GM18907 (cell line): ENCODE results near the gene TRIM46.

Experiments
- ATAC-seq: cut with Tn5 transposase; IDR thresholded peaks from one replicate; pipeline ENCODE4 v1.9.1; 2021; ENCODE audit warnings: mild to moderate bottlenecking, moderate library complexity; ENCODE audit not compliant: unreplicated experiment

TRIM46 gene, protein sequence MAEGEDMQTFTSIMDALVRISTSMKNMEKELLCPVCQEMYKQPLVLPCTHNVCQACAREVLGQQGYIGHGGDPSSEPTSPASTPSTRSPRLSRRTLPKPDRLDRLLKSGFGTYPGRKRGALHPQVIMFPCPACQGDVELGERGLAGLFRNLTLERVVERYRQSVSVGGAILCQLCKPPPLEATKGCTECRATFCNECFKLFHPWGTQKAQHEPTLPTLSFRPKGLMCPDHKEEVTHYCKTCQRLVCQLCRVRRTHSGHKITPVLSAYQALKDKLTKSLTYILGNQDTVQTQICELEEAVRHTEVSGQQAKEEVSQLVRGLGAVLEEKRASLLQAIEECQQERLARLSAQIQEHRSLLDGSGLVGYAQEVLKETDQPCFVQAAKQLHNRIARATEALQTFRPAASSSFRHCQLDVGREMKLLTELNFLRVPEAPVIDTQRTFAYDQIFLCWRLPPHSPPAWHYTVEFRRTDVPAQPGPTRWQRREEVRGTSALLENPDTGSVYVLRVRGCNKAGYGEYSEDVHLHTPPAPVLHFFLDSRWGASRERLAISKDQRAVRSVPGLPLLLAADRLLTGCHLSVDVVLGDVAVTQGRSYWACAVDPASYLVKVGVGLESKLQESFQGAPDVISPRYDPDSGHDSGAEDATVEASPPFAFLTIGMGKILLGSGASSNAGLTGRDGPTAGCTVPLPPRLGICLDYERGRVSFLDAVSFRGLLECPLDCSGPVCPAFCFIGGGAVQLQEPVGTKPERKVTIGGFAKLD

DNA sequence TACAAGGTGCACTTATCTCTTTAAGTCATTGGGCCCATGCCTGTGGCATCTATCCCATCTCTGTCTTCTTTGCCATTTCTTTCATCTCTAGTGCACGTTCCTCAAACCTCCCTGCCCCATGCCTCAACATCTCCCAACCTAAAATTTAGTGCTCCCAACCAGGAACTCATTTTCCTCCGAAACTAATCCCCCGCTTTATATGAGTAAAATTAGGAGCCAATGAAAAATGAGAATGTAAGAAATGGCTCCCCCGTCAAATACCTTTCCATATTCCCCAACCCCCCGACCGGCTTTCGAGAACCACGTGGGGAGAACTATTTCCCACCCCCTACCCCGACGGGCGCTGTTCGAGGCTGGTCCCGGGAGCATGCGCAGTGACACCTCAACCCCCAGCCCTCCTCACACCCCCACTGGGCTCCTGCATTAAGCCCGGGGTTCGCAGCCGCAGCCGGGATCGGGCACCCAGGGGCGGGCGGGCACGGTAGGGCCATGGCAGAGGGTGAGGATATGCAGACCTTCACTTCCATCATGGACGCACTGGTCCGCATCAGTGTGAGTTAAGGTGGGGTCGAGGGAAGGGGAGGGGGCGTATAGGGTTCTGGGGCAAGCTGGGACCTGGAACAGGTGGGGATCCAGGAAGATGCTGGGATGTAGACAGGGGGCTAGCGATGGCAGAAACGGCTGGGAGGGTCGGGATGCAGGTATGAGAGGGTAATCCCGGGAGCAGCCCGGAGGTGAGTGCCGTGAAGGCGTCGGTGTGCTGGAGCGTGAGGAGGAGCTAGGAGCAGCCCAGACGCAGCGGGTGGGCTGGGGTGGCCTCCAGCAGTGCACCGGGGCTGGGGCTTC, at the start of gene TRIM46:
TRIM46 (plus strand) TSS at position 372 of the 846 bp plus-strand sequence; CDS start at position 490, 118 bp downstream.
- ATAC-seq = no peak

GRCh38 chr1:155124503-155125463, 48.9 kb upstream of the TRIM46 start:
- ATAC-seq = no peak

DNA sequence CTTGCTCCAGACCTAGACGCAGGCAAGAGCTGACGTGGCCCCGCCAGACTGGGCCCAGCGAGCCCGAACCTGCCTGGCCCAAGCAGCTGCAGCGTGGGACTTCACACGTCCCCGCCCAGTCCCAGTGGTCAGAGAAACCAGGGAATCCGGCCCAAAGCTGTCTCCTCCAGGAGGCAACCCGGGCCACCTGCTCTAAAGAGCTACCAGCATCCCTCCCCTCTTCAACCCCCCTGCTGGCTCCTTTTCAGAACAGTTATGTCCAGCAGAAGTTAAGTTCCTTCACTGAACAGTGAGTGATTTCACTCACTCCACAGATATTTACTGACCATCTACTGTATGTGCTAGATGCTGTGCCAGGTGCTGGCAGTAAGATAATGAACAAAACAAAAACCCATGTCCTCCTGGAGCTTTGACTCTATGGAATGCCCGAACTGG, 48.1 kb upstream of the TRIM46 start:
- no peak for ATAC-seq

- no peak for ATAC-seq
Observed at GRCh38 chr1:155125946-155126555, 47.6 kb upstream of the TRIM46 start.

GRCh38 chr1:155126556-155127104, 47.0 kb upstream of the TRIM46 start:
- no peak for ATAC-seq

DNA sequence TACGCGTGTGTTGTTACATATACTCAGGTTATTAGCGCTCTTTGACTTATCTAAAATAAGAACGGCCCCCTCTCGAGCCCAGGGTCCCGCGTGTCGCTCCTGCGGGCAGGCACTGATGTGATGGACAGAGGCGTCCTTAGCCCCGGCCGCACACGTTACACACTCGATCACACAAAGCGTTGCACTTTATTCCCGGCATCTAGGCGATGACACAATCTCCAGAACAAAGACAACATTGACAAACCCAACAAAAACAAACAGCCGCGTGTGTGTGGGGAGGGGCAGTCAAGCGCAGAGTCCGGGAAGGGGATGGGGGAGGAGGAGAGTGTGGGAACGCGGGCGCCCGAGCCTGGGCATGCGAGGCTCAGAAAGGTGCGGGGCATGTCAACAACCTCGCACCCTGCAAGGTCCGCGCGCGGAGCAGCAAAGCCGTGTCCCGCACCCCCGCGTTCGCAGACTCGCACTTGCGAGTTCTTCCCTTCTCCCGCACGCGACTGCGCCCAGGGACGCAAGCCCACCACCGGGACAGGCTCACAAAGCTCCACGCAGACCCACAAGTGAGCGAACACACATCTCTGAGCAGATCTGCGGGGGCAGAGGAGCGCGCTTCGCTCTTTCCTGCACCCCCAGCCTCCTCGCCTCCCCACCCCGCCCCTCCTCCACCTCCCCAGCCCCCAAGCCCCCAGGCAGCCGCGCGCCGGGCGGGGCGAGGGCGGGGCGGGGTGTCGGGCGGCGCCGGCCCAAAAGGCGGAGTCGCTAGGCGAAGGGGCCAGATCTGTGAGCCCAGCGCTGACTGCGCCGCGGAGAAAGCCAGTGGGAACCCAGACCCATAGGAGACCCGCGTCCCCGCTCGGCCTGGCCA, 46.3 kb upstream of the TRIM46 start, which contains the start of gene EFNA1:
EFNA1 (plus strand) TSS at position 772 of the 862 bp plus-strand sequence. CDS start 102 bp downstream, outside the sequence.
- ATAC-seq = peak; percentile 42

GRCh38 chr1:155127967-155128754, 45.5 kb upstream of the TRIM46 start:
- no peak for ATAC-seq

DNA sequence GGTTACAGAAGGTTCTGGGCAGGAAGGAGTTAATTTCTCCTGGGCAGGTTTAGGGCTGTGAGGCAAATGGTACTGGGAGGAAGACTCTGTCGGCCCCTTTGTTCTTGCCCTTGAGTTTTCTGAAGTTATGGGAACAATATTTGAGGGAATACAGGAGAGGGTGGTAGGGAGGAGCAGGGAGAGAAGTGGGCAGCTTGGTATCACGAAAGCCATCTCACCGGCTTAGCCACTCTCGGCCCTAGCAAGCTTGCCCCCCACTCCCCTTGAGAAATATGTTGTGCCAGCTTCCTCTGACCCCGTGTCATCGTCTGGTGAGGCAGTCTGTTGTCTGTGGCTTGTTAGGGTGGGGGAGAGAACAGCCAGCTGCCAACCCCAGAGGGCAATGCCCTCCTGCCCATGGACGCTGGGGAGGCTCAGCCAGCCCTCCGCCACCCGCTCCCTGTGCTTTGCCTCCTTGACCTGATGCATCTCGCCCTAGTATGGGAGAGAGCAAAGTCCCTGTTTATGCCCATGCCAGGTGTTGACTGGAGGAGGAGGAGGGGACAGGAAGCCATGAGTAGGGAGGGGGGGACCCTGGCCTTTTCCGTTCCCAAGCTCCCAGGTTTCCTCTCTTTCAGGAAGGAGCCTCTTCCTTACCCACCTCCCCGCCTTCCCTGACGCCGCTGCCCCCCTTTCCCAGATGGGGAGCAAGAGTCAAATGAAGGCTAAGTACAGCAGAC, 44.7 kb upstream of the TRIM46 start:
- ATAC-seq = no peak

DNA sequence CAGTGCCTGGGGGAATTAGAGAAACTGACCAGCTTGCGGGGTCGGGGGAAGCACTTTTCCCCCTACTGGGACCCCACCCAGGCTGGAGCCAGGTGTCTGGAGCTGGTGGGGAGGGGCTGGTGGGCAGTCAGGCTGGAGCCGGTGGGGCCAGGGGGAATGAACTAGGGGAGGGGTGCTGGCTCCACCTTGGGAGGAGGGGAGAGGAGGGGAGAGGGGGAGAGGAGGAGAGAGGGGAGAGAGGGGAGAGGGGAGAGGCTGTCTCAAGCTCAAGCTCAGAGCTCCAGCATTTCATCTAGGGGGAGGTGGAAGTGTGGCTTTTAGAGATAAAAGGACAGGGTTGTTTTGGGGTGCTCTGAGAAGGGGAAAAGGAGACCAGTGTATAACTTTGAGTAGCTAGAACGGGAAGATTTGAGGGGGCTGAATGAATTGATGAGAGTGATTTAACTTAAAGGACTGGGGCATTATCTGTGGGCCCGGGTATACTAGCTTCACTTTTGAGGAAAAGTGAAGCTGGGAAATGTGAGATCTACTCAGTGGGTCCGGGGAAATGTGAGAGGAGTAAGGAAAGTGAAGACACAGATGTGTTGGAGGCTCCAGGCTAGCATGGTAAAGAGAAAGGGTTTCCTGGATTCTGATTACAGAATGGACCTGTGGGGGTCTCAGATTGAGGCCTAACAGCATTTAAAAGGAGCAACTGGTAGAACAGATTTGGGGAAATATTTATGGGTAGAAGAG, 43.2 kb upstream of the TRIM46 start:
- ATAC-seq = no peak

GRCh38 chr1:155131285-155131684, 42.4 kb upstream of the TRIM46 start:
- no peak for ATAC-seq

GRCh38 chr1:155131856-155132255, 41.8 kb upstream of the TRIM46 start:
- no peak for ATAC-seq

- ATAC-seq = no peak
Observed at GRCh38 chr1:155133799-155134281, 39.8 kb upstream of the TRIM46 start.

DNA sequence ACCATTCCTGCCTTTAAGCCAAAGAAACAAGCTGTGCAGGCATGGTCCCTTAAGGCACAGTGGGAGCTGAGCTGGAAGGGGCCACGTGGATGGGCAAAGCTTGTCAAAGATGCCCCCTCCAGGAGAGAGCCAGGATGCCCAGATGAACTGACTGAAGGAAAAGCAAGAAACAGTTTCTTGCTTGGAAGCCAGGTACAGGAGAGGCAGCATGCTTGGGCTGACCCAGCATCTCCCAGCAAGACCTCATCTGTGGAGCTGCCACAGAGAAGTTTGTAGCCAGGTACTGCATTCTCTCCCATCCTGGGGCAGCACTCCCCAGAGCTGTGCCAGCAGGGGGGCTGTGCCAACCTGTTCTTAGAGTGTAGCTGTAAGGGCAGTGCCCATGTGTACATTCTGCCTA, 39.3 kb upstream of the TRIM46 start:
- ATAC-seq = no peak

- ATAC-seq = no peak
Observed at GRCh38 chr1:155134880-155135414, 38.7 kb upstream of the TRIM46 start.

DNA sequence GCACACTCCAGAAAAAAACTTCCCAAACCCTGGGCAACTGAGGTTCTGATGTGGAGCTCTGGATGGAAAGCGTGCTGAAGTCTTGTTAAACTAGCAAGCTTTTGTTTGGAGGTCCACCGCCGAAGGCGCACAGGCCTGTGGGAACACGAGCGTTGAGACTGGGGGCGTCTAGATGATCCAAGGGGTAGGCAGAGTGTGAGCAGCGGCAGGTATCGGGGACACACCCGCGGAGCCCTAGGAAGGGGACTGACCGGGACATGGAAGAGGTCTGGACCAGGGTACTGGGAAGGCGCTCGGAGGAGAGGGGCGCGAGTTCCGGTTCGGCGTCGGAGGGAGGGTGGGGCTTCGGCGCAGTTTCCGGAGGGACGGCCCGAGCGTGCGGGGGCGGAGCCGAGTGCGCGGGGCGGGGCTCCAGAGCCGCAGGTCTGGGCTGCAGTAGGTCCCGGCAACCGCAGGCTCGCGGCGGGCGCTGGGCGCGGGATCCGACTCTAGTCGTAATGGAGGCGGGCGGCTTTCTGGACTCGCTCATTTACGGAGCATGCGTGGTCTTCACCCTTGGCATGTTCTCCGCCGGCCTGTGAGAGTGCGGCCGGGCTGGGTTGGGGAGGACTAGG, 38.1 kb upstream of the TRIM46 start, which contains the start of gene SLC50A1:
SLC50A1 (plus strand) TSS at position 438 of the 614 bp plus-strand sequence; CDS start at position 498, 60 bp downstream.
- ATAC-seq = peak; percentile 64
